SJSA1 (cell line): ENCODE results near the gene RPLP2. TPM values are rescaled to one million over a fixed set of nuclear protein-coding genes. Genes with fewer than 3 reads are reported as not detected.
A peak's percentile ranks its signal among the peaks of the same experiment; 100 is the strongest.

Experiments
- DNase-seq, 2 experiments: peaks; one replicate each; pipeline ENCODE4 v3.0.0-alpha.2; 2015 to 2020; ENCODE audit warnings: low spot score in 2 of 2, low read depth in 1 of 2
- H3K27ac ChIP-seq: fragments of 250-450 bp; sonication (Bioruptor Pico); 2 replicates; pipeline ENCODE4 v1.5.1; 2020; ENCODE audit warnings: mild to moderate bottlenecking, moderate library complexity
- H3K27me3 ChIP-seq: fragments of 250-450 bp; sonication (Bioruptor Pico); replicated peaks from 2 replicates; pipeline ENCODE4 v1.5.1; 2020; ENCODE audit warnings: mild to moderate bottlenecking, moderate library complexity
- H3K36me3 ChIP-seq: fragments of 250-450 bp; sonication (Bioruptor Pico); 2 replicates; pipeline ENCODE4 v1.5.1; 2020; ENCODE audit warnings: mild to moderate bottlenecking
- H3K4me1 ChIP-seq: fragments of 250-450 bp; sonication (Bioruptor Pico); replicated peaks from 2 replicates; pipeline ENCODE4 v1.6.1; 2021; ENCODE audit warnings: mild to moderate bottlenecking
- H3K4me3 ChIP-seq: fragments of 250-450 bp; sonication (Bioruptor Pico); 2 replicates; pipeline ENCODE4 v1.5.1; 2020; ENCODE audit warnings: mild to moderate bottlenecking
- H3K9me3 ChIP-seq: fragments of 250-450 bp; sonication (Bioruptor Pico); replicated peaks from 2 replicates; pipeline ENCODE4 v1.5.1; 2020; ENCODE audit warnings: mild to moderate bottlenecking
- total RNA-seq: library from RNA; depleted of rRNA; stranded (reverse); fragments of >200 nt; shearing (Covaris generic); gene quantifications from 2 replicates; pipeline ENCODE4 v1.2.3, GENCODE V29; 2014; rRNA removed

RPLP2 gene
- 504 and 706 TPM in 2 replicates for total RNA-seq

- Histone ChIP-seq H3K27ac (peak within 1 kb of the TSS; percentile 100), H3K4me3 (peak within 1 kb of the TSS; percentile 88), H3K9me3 (no peaks in the 10 kb centered on the region), H3K27me3 (no peaks in the 10 kb centered on the region), H3K36me3 (peaks cover 42% of the 10 kb centered on the region), H3K4me1 (peaks cover 20% of the 10 kb centered on the region)
- DNase-seq, result peak; percentile 92 to 97
Measured at GRCh38 chr11:809287-810039, at the start of gene RPLP2. RPLP2 (plus strand) TSS chr11:809967; CDS start chr11:810235, 268 bp downstream.

DNA sequence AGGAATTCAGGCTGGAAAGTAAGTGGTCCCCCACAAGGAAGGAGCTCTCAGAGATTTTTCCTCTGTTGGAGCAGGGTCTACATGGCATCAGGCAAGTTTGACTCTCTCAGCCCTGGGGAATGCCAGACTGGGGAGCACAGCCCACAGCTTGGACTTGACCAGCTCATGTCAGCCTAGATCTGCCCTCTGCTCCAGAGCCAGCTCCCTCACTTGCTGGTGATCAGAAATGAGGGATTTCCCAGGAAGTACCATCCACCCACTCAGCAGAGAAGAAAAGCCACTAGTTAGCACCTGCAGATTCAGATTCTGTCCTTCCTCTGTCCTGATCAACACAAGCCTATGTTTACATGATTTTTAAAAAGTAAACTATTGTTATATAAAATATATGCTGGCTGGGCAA is 49.5 kb upstream of the RPLP2 start:
- Histone ChIP-seq H3K9me3 (no peaks in the 10 kb centered on the region), H3K36me3 (peaks cover 42% of the 10 kb centered on the region), H3K4me3 (no peak overlapping the region), H3K4me1 (peaks cover 8% of the 10 kb centered on the region), H3K27ac (no peak overlapping the region), H3K27me3 (no peaks in the 10 kb centered on the region)
- DNase-seq, result no peak

GRCh38 chr11:761526-762108 is 48.1 kb upstream of the RPLP2 start:
- Histone ChIP-seq H3K4me1 (peaks cover 8% of the 10 kb centered on the region), H3K27ac (no peak overlapping the region), H3K36me3 (peaks cover 49% of the 10 kb centered on the region), H3K9me3 (no peaks in the 10 kb centered on the region), H3K27me3 (no peaks in the 10 kb centered on the region), H3K4me3 (no peak overlapping the region)
- no peak for DNase-seq

DNA sequence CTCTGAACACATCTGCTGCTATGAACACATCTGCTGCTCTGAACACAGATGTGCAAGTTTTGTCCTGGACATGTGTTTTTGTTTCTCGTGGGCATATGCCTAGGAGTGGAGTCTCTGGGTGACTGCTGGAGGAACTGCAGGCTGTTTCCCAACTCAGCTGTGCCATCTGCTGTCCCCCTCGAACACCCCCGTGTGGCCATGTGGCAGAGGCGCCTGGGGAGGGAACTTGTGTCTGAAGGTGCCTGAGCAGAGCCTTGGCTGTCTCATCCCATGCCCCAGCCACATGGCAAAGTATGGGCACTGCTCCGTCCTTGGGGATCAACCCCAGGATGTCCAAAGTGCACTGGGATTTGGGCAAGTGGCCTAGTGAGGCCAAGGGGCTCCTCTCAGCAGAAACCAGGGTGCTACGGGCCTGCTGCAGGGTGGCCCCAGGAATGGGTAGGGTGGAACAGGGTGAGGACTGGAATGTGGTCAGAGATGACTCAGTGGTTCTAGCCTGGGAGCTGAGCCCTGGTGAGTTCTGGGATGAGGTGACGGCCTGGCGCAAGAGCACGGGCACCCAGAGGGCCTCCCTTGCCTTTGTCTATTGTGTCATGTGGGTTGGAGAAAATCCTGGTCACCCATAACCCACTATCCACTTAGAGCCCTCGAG is 47.2 kb upstream of the RPLP2 start:
- no peaks in the 10 kb centered on the region for H3K9me3 ChIP-seq
- H3K27ac ChIP-seq, result peak overlapping the region; percentile 40
- no peaks in the 10 kb centered on the region for H3K27me3 ChIP-seq
- peaks cover 43% of the 10 kb centered on the region for H3K36me3 ChIP-seq
- H3K4me3 ChIP-seq, result no peak overlapping the region
- H3K4me1 ChIP-seq, result peaks cover 8% of the 10 kb centered on the region
- peak; percentile 49 to 65 for DNase-seq

DNA sequence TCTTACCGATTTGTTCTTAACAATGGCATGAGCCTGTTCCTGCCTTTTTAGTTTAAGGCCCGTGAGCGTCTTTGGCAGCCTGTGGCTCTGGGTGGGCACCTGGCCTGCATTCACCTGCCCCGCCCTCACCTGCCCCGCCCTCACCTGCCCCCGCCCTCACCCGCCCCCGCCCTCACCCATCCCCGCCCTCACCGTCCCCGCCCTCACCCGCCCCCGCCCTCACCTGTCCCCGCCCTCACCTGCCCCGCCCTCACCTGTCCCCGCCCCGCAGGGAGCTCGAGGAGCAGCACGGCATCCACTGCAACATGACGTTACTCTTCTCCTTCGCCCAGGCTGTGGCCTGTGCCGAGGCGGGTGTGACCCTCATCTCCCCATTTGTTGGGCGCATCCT is 46.7 kb upstream of the RPLP2 start:
- Histone ChIP-seq H3K9me3 (no peaks in the 10 kb centered on the region), H3K27me3 (no peaks in the 10 kb centered on the region), H3K4me3 (no peak overlapping the region), H3K27ac (no peak overlapping the region), H3K36me3 (peaks cover 43% of the 10 kb centered on the region), H3K4me1 (peaks cover 8% of the 10 kb centered on the region)
- no peak for DNase-seq

DNA sequence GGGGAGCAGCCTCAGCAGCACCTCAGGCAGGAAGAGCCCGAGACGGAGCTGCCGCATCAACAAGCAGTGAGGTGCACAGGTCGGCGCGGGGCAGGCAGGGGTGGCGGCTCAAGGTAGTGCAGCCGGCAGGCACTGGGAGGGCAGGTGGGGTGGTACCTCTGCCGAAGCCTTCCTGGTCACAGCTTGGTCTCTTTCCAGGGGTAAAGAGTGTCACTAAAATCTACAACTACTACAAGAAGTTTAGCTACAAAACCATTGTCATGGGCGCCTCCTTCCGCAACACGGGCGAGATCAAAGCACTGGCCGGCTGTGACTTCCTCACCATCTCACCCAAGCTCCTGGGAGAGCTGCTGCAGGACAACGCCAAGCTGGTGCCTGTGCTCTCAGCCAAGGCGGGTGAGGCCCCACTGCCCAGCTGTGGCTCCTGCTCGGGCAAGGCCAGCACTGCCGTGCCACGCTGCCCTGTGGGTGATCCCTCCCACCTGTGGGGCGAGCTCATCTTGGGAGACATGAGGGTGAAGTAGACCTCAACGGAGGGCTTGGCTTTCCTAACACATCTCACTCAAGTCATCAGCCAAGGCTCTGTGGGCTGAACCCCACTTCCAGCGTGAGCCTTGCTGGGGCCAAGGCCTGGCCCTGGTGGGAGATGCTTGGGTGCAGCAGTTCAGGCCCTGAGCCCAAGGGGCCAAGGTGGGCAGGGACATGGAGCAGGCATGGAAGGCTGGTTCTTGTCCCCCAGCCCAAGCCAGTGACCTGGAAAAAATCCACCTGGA is 46.0 kb upstream of the RPLP2 start:
- no peak for DNase-seq
- H3K4me1 ChIP-seq, result peaks cover 8% of the 10 kb centered on the region
- no peaks in the 10 kb centered on the region for H3K27me3 ChIP-seq
- H3K9me3 ChIP-seq, result no peaks in the 10 kb centered on the region
- H3K36me3 ChIP-seq, result peaks cover 43% of the 10 kb centered on the region
- H3K4me3 ChIP-seq, result no peak overlapping the region
- no peak overlapping the region for H3K27ac ChIP-seq

DNA sequence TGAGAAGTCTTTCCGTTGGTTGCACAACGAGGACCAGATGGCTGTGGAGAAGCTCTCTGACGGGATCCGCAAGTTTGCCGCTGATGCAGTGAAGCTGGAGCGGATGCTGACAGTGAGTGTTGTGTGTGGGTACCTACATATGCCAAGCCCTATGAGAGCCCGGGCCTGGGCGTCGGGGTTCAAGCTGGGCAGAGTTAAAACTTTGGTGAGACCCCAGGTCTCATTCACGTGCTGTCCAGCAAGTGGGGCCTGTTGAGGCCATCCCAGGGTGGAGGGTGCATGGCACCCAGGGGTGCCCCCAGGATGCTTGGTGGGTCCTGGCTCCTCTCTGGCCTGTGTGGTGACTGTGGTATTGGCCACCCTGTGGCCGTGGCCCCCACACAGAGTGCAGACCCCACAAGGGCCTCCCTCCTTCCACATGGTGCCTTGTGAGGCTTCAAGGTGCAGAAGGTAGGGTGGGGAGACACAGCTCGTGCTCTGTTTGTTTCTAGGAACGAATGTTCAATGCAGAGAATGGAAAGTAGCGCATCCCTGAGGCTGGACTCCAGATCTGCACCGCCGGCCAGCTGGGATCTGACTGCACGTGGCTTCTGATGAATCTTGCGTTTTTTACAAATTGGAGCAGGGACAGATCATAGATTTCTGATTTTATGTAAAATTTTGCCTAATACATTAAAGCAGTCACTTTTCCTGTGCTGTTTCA is 45.3 kb upstream of the RPLP2 start:
- H3K27ac ChIP-seq, result no peak overlapping the region
- peaks cover 8% of the 10 kb centered on the region for H3K4me1 ChIP-seq
- no peaks in the 10 kb centered on the region for H3K9me3 ChIP-seq
- no peak for DNase-seq
- peaks cover 43% of the 10 kb centered on the region for H3K36me3 ChIP-seq
- no peak overlapping the region for H3K4me3 ChIP-seq
- no peaks in the 10 kb centered on the region for H3K27me3 ChIP-seq

- peaks cover 38% of the 10 kb centered on the region for H3K36me3 ChIP-seq
- H3K9me3 ChIP-seq, result no peaks in the 10 kb centered on the region
- peak in 1 of 2 experiments; percentile 60 for DNase-seq
- peaks cover 8% of the 10 kb centered on the region for H3K4me1 ChIP-seq
- no peaks in the 10 kb centered on the region for H3K27me3 ChIP-seq
- no peak overlapping the region for H3K4me3 ChIP-seq
- H3K27ac ChIP-seq, result no peak overlapping the region
Measured at GRCh38 chr11:765025-765801, 44.6 kb upstream of the RPLP2 start.

DNA sequence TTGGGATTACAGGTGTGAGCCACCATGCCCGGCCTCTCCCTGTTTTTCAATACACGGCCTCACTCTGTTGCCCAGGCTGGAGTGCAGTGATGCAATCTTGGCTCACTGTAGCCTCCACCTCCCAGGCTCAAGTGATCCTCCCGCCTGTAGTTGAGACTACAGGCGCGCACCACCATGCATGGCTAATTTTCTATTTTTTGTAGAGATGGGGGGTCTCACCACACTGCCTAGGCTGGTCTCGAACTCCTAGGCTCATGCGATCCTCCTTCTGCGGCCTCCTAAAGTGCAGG is 44.0 kb upstream of the RPLP2 start:
- Histone ChIP-seq H3K27ac (no peak overlapping the region), H3K4me1 (peaks cover 8% of the 10 kb centered on the region), H3K36me3 (peaks cover 38% of the 10 kb centered on the region), H3K27me3 (no peaks in the 10 kb centered on the region), H3K4me3 (no peak overlapping the region), H3K9me3 (no peaks in the 10 kb centered on the region)
- DNase-seq, result no peak

GRCh38 chr11:766106-766935 is 43.4 kb upstream of the RPLP2 start:
- Histone ChIP-seq H3K27ac (no peak overlapping the region), H3K36me3 (peaks cover 40% of the 10 kb centered on the region), H3K27me3 (no peaks in the 10 kb centered on the region), H3K9me3 (no peaks in the 10 kb centered on the region), H3K4me3 (no peak overlapping the region), H3K4me1 (peaks cover 8% of the 10 kb centered on the region)
- DNase-seq, result no peak

DNA sequence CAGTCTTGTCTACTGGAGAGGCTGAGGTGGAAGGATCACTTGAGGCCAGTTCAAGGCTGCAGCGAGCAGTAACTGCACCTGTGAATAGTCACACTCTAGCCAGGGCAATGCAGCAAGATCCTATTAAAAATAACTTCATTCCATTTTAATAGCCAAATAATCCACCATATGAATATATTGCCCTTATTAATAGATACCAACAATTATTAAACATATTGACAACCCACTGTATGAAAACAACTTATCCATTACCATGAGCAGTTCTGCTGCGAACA is 42.9 kb upstream of the RPLP2 start:
- H3K27ac ChIP-seq, result no peak overlapping the region
- peaks cover 40% of the 10 kb centered on the region for H3K36me3 ChIP-seq
- no peaks in the 10 kb centered on the region for H3K27me3 ChIP-seq

GRCh38 chr11:767238-767637 is 42.5 kb upstream of the RPLP2 start:
- Histone ChIP-seq H3K4me1 (peaks cover 7% of the 10 kb centered on the region), H3K9me3 (no peaks in the 10 kb centered on the region), H3K27ac (no peak overlapping the region), H3K27me3 (no peaks in the 10 kb centered on the region), H3K36me3 (peaks cover 38% of the 10 kb centered on the region), H3K4me3 (no peak overlapping the region)
- no peak for DNase-seq

More for the DNA sequence above, 42.9 kb upstream of the RPLP2 start:
- Histone ChIP-seq H3K9me3 (no peaks in the 10 kb centered on the region), H3K4me3 (no peak overlapping the region), H3K4me1 (peaks cover 8% of the 10 kb centered on the region)
- DNase-seq, result no peak
